GM10847 (cell line): ENCODE data around the gene YTHDC2.

ENCODE experiments used
- POLR2A ChIP-seq: IDR thresholded peaks from 2 replicates; pipeline ENCODE4 v1.6.1; 2011; ENCODE audit not compliant: insufficient read length; ENCODE audit errors: extremely low read depth

Gene YTHDC2

GRCh38 chr5:113513384-113514288 lies at the start of gene YTHDC2:
YTHDC2 (plus strand) TSS chr5:113513694; CDS start chr5:113513896, 202 bp downstream.
- TF ChIP-seq POLR2A: peak; percentile 87

- no peak for TF ChIP-seq POLR2A
Observed at GRCh38 chr5:113474100-113474728, 39.3 kb upstream of the YTHDC2 start.

- no peak for TF ChIP-seq POLR2A
Observed at GRCh38 chr5:113478691-113479090, 34.8 kb upstream of the YTHDC2 start.

- TF ChIP-seq POLR2A: no peak
Observed at GRCh38 chr5:113480243-113480642, 33.3 kb upstream of the YTHDC2 start.

- TF ChIP-seq POLR2A: no peak
Observed at GRCh38 chr5:113487416-113487780, 26.1 kb upstream of the YTHDC2 start.

GRCh38 chr5:113487781-113488644 lies 25.5 kb upstream of the YTHDC2 start, which contains the start of gene MCC:
MCC (minus strand) TSS chr5:113488453.
- TF ChIP-seq POLR2A: no peak

- TF ChIP-seq POLR2A: no peak
Observed at GRCh38 chr5:113488645-113489184, 24.8 kb upstream of the YTHDC2 start.

- TF ChIP-seq POLR2A: no peak
Observed at GRCh38 chr5:113489299-113489698, 24.2 kb upstream of the YTHDC2 start.

GRCh38 chr5:113490317-113490716 lies 23.2 kb upstream of the YTHDC2 start:
- no peak for TF ChIP-seq POLR2A

GRCh38 chr5:113491022-113491421 lies 22.5 kb upstream of the YTHDC2 start:
- no peak for TF ChIP-seq POLR2A

GRCh38 chr5:113493446-113493845 lies 20.0 kb upstream of the YTHDC2 start:
- TF ChIP-seq POLR2A: no peak

- TF ChIP-seq POLR2A: no peak
Observed at GRCh38 chr5:113495422-113495841, 18.1 kb upstream of the YTHDC2 start.

GRCh38 chr5:113502073-113502472 lies 11.4 kb upstream of the YTHDC2 start:
- TF ChIP-seq POLR2A: no peak

- no peak for TF ChIP-seq POLR2A
Observed at GRCh38 chr5:113503146-113503545, 10.3 kb upstream of the YTHDC2 start.

GRCh38 chr5:113505181-113505580 lies 8.3 kb upstream of the YTHDC2 start:
- TF ChIP-seq POLR2A: no peak
